ENCODE data around the gene UBE2G1. TPM values are rescaled to one million over a fixed set of nuclear protein-coding genes. Genes with fewer than 3 reads are reported as not detected.

The UBE2G1 gene
- 10 to 100 TPM; 58.5 to 58.8 TPM for total RNA-seq
- 44.9 TPM for polyA plus RNA-seq (2013, experiment 1 of 2)
- 45.3 TPM for polyA plus RNA-seq (2013, experiment 2 of 2)
- total RNA-seq = 44.9 to 111 (median 69.2) reads per million in 172 experiments

- Histone ChIP-seq H3K4me3 (ENCODE audit: low read length) (peak within 1 kb of the TSS; percentile 54), H3K4me1 (ENCODE audit: insufficient read depth, low read length) (peaks cover 41% of the 10 kb centered on the region), H3K9me3 (ENCODE audit: control insufficient read depth in 1 of 2, insufficient read depth in 1 of 2, low read length in 2 of 2) (no peaks in the 10 kb centered on the region), H3K27ac (ENCODE audit: low read depth in 1 of 2, low read length in 2 of 2) (peak within 1 kb of the TSS; percentile 68 to 91), H3K27me3 (ENCODE audit: control insufficient read depth in 1 of 2, insufficient read depth in 2 of 2, low read length in 2 of 2) (no peaks in the 10 kb centered on the region), H3K36me3 (ENCODE audit: insufficient read depth, low read length) (peaks cover 10% of the 10 kb centered on the region)
- no peaks in the 10 kb centered on the region for H3K27me3 Mint-ChIP-seq
- DNase-seq (peak; percentile 97 to 100 (median 99)), ATAC-seq (ENCODE audit: poor library complexity) (peak; percentile 82)
- no peak for TF ChIP-seq CTCF (IDR thresholded peaks at IDR 0.05)
- no peaks in the 10 kb centered on the region for H3K9me3 Mint-ChIP-seq
- H3K27ac Mint-ChIP-seq = peak within 1 kb of the TSS; percentile 89
- ChIA-PET POLR2A (interaction anchor here (0.6 to 3.0 kb wide), 19 partner anchors 15 to 1967 kb away, joined by 3 to 57 read pairs (median 4); partner anchors contain the start of genes ANKFY1, CYB5D2, NUP88 and PELP1), CTCF (interaction anchor here (0.7 kb wide), 1 partner anchor 46 kb away, joined by 3 read pairs; no protein-coding TSS in a partner anchor)
- peaks cover 31% of the 10 kb centered on the region for H3K4me1 Mint-ChIP-seq (ENCODE audit: low read depth)
- intact Hi-C loops (cut with DNase I, micrococcal nuclease) = loop anchor here (2.0 to 10.0 kb wide), 7 partner anchors 34 to 598 kb away; partner anchors contain the start of genes ANKFY1 (in 2 of the 2), CYB5D2 (in 1 of the 2), NCBP3 (in 1 of the 2) and SPAG7 (in 1 of the 2)
- H3K4me3 Mint-ChIP-seq = peak within 1 kb of the TSS; percentile 90
- H3K36me3 Mint-ChIP-seq (ENCODE audit: low read depth) = peaks cover 15% of the 10 kb centered on the region
These were observed at the start of gene UBE2G1 for GRCh38 chr17:4366327-4367063. Gene UBE2G1 (minus strand): TSS chr17:4366675. CDS start chr17:4366316, 359 bp downstream.

GRCh38 chr17:4412933-4413831 is 46.7 kb upstream of the UBE2G1 start:
- Mint-ChIP-seq H3K36me3 (ENCODE audit: low read depth) (no peaks in the 10 kb centered on the region), H3K9me3 (no peaks in the 10 kb centered on the region), H3K4me1 (ENCODE audit: low read depth) (peaks cover 5% of the 10 kb centered on the region), H3K27ac (no peak overlapping the region), H3K27me3 (no peaks in the 10 kb centered on the region), H3K4me3 (peak overlapping the region; percentile 71)
- POLR2A ChIA-PET = interaction anchor here (0.9 kb wide), 1 partner anchor 198 kb away, joined by 3 read pairs; no protein-coding TSS in a partner anchor
- no peak overlapping the region for H3K27ac ChIP-seq (ENCODE audit: low read depth in 1 of 2, low read length in 2 of 2)
- no peaks in the 10 kb centered on the region for H3K9me3 ChIP-seq (ENCODE audit: control insufficient read depth in 1 of 2, insufficient read depth in 1 of 2, low read length in 2 of 2)
- TF ChIP-seq CTCF (IDR thresholded peaks at IDR 0.05) = peak; percentile 73
- intact Hi-C loops (cut with DNase I, micrococcal nuclease) = loop anchor here (1.0 to 10.0 kb wide), 4 partner anchors 109 to 568 kb away; partner anchors contain the start of gene NCBP3 (in 1 of the 2)
- H3K4me1 ChIP-seq (ENCODE audit: insufficient read depth, low read length) = peaks cover 7% of the 10 kb centered on the region
- DNase-seq (peak; percentile 82 to 96 (median 92)), ATAC-seq (ENCODE audit: poor library complexity) (peak; percentile 95)
- H3K27me3 ChIP-seq (ENCODE audit: control insufficient read depth in 1 of 2, insufficient read depth in 2 of 2, low read length in 2 of 2) = no peaks in the 10 kb centered on the region
- no peaks in the 10 kb centered on the region for H3K36me3 ChIP-seq (ENCODE audit: insufficient read depth, low read length)
- CTCF ChIA-PET = interaction anchor here (0.6 to 4.1 kb wide), 11 partner anchors 11 to 213 kb away, joined by 3 to 37 read pairs (median 4); partner anchors contain the start of gene UBE2G1
- H3K4me3 ChIP-seq (ENCODE audit: low read length) = peak overlapping the region; percentile 36

- no peak for DNase-seq
- POLR2A ChIA-PET = no interaction called here
- ATAC-seq (ENCODE audit: poor library complexity) = no peak
These were observed 44.7 kb upstream of the UBE2G1 start for GRCh38 chr17:4411201-4411600.

More at GRCh38 chr17:4411201-4411600, 44.7 kb upstream of the UBE2G1 start:
- Histone ChIP-seq H3K4me1 (ENCODE audit: insufficient read depth, low read length) (peaks cover 7% of the 10 kb centered on the region), H3K4me3 (ENCODE audit: low read length) (no peak overlapping the region), H3K36me3 (ENCODE audit: insufficient read depth, low read length) (no peaks in the 10 kb centered on the region), H3K27ac (ENCODE audit: low read depth in 1 of 2, low read length in 2 of 2) (no peak overlapping the region), H3K9me3 (ENCODE audit: control insufficient read depth in 1 of 2, insufficient read depth in 1 of 2, low read length in 2 of 2) (no peaks in the 10 kb centered on the region), H3K27me3 (ENCODE audit: control insufficient read depth in 1 of 2, insufficient read depth in 2 of 2, low read length in 2 of 2) (no peaks in the 10 kb centered on the region)
- intact Hi-C loops (cut with DNase I, micrococcal nuclease) = loop anchor here in 1 of 2 experiments (10.0 kb wide), 1 partner anchor 566 kb away; the partner anchor contains the start of gene NCBP3
- peaks cover 5% of the 10 kb centered on the region for H3K4me1 Mint-ChIP-seq (ENCODE audit: low read depth)
- no peak for TF ChIP-seq CTCF (IDR thresholded peaks at IDR 0.05)
- H3K9me3 Mint-ChIP-seq = no peaks in the 10 kb centered on the region
- no peak overlapping the region for H3K27ac Mint-ChIP-seq
- H3K36me3 Mint-ChIP-seq (ENCODE audit: low read depth) = no peaks in the 10 kb centered on the region
- no peak overlapping the region for H3K4me3 Mint-ChIP-seq
- H3K27me3 Mint-ChIP-seq = no peaks in the 10 kb centered on the region
- CTCF ChIA-PET = interaction anchor here (0.6 to 2.2 kb wide), 2 partner anchors 195 to 244 kb away, joined by 3 to 13 read pairs; no protein-coding TSS in a partner anchor

Measured in CD4-positive, alpha-beta T cell (primary cell).